Mucosa of gallbladder (tissue), 1 donor: ENCODE results near the gene SLC25A23. TPM values are rescaled to one million over a fixed set of nuclear protein-coding genes. Genes with fewer than 3 reads are reported as not detected.

Experiments
- DNase-seq: peaks from one replicate; pipeline ENCODE4 v3.0.0-alpha.2; 2020; ENCODE audit warnings: low spot score
- total RNA-seq: library from RNA; stranded (reverse); gene quantifications from one replicate; pipeline ENCODE4 v1.2.1, GENCODE V29; 2021
- donor health status: DM: no; HTN: no; CAD: no.

Gene SLC25A23
- total RNA-seq, 1 donor from 2014 or later, result 101 TPM

DNA sequence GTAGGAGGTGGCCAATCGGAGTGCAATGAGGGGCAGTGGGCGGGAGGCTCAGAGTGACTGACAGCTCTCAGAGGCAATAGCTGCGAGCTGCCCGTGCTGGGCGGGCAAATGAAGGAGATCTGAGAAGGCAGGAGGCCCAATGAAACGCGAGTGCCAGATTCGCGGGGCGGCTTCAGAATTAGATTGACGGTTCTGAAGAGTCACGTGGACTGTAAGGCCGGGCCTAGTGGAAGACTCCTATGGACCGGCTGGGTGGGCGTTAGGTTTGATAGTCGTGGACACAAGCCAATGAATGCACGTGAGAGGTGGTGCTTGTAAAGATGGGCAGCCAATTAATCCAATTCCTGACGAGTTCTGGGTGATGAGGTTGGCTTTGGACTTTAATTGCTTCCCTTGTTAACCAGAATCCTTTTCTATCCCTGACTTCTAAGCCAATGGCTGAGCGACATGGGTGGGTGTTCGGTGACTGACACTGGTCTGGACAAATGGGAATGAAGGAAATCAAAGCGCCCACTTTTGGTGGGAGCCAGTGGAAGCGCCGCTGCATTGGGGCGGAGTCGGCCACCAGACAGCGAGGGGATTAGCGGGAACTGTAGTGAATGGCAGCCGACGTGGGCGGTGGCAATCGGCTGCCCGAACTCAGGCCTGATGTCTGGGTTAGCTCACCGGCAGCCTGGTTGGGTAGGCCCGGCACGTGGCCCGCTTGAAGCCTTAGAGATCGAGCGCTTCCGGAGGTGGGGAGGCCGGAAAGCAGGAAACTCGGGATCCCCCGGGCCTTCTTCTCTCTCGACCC, 34.5 kb downstream of the SLC25A23 start:
- peak; percentile 100 for DNase-seq

DNA sequence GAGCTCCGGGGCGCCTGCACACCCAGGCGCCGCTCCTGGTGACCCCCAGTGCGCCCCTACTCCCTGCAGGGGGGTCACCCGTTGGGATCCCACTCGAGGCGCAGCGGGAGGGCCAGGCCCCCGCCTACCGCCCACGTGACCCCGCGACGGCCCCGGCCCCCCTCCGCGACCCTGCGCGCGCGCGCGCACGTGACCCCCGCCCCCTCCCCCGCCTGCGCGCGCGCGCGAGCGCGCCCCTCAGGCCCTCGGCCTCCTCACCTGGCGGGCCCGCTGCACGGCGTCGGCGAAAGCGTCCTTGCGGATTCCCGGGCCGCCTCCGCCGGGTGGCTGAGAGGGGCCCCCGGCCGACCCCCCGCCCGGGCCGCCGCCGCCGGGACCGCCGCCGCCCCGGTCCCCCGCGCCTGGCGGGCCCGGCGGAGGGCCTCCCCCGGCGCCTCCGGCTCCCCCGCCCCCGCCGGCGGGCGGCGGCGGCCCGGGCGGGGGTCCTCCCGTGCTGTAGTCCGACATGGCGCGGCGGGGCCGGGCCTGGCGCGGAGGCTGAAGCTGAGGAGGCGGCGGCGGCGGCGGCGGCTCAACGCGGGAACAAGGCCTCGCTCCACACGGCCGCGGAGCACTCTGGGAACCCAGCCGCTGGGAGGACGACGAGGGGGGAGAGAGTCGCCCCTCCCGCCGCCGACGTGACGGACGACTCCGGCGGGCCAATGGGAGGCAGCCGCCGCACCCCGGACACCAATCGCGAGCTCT, 35.2 kb downstream of the SLC25A23 start, which contains the start of gene KHSRP:
KHSRP (minus strand) TSS at position 617 of the 744 bp plus-strand sequence; CDS start at position 507, 110 bp downstream.
- no peak for DNase-seq

DNA sequence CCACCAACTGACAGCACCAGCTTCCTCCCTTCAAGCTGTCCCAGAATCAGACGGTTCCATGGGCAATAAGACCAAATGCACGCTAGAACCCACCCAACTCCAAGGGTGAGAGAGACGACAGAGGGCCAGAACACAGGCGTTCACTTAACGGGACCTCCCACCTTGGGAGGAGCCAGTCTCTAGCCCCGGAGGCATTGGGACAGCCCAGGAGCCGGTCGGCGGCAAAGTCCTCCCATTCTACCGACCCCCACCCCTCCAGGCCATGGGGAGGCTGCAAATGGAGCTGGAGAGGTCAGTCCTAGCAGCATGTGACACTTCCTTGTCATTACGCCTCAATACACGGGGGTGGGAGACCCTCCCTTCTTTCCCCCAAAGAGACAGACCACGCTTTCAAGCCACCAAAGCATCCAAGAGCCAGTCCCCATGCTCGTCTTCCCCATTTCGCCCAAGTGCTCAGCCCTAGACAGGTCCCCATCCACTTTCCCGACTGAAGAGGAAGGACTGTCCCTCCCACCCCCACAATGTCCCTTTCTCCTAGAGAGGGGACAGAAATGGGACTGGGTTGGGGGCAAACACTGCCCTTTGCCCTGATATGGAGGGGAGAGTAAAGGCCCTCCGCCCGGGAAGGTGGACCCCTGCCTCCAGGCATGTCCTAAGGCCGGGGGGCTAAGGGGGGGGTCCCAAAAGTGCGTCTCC, 35.9 kb downstream of the SLC25A23 start:
- no peak for DNase-seq

GRCh38 chr19:6421075-6422014, 38.2 kb downstream of the SLC25A23 start:
- DNase-seq, result no peak

- no peak for DNase-seq
Measured at GRCh38 chr19:6418562-6418932, 41.0 kb downstream of the SLC25A23 start.

DNA sequence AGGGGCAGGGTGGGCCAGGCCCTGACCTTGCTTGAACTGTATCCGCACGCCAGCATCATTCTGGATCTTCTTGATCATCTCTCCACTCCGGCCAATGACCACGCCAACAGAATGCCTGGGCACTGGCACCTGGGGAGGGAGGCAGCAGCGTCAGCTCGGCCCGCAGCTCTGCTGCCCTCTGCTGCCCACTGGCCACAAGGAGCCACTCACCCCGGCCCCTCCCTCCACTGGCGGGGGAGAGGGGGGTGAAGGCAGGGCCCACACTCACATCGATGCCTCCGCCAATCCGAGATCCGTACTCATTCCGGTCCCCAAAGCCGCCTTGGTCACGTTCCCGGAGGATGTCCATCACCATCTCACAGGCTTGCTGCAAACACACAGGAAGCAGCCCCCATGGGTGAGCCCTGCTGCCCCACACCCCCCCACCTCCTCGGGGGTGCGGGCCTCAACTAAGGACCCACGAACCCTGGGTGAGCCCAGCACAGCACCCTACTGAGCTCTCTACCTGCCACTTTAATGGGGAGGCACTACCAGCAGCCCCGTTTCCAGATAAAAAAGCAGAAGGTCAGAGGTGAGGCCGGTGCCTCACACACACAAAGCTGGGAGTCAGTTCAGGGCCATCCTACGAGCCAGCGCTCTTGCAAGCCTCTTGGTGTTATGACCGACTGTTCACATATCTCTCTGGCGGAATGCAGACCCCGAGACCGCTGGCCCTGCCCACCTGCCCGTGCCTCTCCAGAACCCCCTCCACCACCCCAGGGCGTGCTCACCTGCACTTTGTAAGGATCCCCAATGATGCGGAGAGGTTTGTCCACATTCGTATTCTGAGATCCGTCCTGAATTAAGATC, 41.7 kb downstream of the SLC25A23 start:
- no peak for DNase-seq

DNA sequence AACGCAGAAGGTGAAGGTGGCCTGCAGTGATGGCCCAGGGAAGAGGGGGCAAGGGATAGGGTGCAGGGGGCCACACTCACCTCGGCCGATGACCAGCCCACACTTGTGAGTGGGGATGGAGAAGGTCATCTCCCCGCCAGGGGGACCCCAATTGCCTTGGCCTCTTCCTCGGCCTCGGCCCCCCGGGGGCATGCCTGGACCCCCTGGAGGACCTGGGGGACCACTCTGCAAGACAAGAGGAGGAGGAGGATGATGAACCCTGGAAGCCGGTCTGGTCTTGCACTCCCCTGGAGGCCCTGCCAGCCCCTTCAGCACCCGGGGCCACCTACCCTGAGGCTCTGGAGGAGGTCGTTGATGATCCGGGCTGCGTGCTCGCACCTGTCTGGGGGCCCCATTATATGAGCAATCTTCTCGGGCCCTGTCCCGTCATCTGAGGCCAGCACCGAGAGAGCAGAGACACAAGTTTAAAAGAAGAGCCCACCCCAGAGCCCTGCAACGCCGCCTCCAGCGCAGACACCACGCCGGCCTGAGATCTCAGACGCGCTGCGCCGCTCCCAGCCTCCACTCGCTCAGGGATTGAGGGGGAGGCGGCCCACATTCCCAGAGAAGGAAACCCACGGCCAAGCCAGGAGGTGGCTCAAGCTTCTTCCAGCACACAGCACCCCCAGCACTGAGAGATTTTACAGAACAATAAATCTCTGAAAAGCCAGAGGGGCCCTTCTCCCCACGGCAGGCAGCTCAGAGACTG, 42.8 kb downstream of the SLC25A23 start:
- DNase-seq, result no peak

GRCh38 chr19:6415591-6416190, 43.9 kb downstream of the SLC25A23 start:
- DNase-seq, result no peak

GRCh38 chr19:6414793-6415590, 44.6 kb downstream of the SLC25A23 start:
- DNase-seq, result no peak

GRCh38 chr19:6413721-6414643, 45.6 kb downstream of the SLC25A23 start:
- no peak for DNase-seq

DNA sequence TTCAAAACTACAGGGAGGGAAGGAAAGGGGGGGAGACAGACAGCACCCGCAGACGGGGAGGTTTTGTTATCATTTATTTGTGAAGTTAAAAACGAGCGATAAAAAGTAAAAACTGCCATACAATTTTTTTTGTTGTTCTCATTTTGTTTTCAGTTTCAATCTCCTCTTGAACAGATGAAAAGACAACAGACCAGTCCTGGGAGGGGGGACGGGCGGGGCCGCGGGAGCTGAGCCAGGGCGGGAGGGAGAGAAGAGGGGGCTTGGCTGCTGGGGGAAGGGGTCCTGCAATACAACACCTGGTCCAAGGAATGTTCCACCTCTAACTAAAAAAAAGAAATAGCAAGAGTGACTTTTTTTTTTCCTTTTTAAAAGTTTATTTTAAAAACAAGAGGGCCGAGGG, 46.3 kb downstream of the SLC25A23 start:
- DNase-seq, result no peak

DNA sequence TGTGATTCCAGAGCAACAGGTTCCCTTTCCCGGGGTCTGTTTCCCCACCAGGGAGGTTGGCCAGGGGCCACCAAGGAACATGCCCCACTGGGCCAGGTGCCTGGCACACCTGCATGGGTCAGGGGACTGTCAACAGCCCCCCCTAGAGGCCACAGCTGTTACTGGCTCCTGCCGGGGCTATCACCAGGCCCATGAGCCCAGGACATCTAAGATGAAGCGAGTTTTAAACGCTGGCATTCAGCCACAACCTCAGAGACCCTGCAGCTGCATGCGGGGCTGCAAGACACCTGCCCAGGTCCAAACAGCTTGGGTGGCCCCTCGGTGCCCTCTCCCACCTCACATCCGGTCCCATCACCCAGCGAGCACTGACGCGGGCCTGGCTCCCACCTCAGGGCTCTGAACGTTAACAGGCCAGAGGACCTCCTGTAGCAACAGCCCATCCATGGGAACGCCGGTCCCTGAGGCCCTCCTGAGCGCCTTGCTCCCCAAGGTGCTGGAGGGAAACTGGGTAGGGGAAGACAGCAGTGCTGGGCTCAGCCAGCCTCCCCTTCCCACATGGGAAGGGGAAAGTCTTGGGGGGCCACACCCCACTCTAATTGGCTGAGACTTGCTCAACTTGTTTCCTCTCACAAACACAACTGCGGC, 47.0 kb downstream of the SLC25A23 start:
- no peak for DNase-seq

DNA sequence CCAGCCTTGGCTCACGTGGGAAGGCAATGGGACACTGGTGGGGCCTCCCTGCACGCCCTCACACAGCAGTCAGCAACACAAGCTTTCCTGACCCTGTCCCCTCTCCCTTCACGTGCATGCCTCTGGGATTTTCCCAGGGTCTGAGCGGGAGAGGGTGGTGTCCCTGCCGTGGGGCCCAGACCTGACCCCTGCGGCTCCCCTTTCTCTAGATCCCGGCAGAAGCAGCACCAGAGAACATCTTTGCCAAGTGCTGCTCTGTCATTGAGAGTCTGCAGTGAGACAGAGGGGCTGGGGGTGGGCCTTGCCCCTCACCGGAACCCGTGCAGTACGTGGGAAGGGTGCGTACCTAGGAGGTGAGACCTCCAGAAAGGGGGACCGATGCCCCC, 47.5 kb downstream of the SLC25A23 start:
- no peak for DNase-seq

GRCh38 chr19:6409346-6409745, 50.2 kb downstream of the SLC25A23 start:
- no peak for DNase-seq

- DNase-seq, result no peak
Measured at GRCh38 chr19:6406401-6406800, 53.2 kb downstream of the SLC25A23 start.

GRCh38 chr19:6402837-6403608, 56.6 kb downstream of the SLC25A23 start:
- no peak for DNase-seq
